Esophagus squamous epithelium (tissue), 4 donors: ENCODE data around the gene DOCK10.

Source experiments
- POLR2A ChIP-seq, 4 donors: fragments of 450-650 bp; IDR thresholded peaks; one replicate each; pipeline ENCODE4 v1.6.1; 2017; ENCODE audit warnings: antibody characterized with exemption in 4 of 4, mild to moderate bottlenecking in 4 of 4, moderate library complexity in 3 of 4
- TF ChIP-seq, protein P1 (sequence below), 6 experiments: fragments of 450-650 bp in 4 of 6; fragments of 200-600 bp in 2 of 6; sonication (generic) in 2 of 6; IDR thresholded peaks; one replicate each; pipeline ENCODE4 v1.5.1; 2016 to 2019; ENCODE audit warnings: antibody characterized with exemption in 6 of 6, mild to moderate bottlenecking in 4 of 6, moderate library complexity in 4 of 6

DNA sequence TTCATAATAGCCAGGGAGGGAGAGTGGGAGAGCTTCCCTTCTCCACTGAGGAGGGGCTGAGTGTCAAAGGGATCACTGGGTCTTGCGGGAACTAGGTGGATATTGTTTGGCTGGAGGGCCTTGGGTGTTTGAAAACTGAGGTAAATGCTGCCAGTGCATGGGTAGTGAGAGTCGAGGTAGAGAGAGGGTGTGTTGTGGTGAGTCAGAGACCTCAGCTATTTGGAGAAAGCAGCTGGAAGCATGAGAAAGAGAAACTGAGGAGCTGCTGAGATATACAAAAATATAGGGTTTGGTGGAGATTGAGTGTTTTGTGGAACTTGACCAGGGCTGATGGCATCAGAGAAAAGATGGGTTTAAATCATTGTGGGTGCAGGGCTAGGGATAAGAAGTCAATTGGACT is 199.1 kb downstream of the DOCK10 start:
- TF ChIP-seq, protein P1, sequence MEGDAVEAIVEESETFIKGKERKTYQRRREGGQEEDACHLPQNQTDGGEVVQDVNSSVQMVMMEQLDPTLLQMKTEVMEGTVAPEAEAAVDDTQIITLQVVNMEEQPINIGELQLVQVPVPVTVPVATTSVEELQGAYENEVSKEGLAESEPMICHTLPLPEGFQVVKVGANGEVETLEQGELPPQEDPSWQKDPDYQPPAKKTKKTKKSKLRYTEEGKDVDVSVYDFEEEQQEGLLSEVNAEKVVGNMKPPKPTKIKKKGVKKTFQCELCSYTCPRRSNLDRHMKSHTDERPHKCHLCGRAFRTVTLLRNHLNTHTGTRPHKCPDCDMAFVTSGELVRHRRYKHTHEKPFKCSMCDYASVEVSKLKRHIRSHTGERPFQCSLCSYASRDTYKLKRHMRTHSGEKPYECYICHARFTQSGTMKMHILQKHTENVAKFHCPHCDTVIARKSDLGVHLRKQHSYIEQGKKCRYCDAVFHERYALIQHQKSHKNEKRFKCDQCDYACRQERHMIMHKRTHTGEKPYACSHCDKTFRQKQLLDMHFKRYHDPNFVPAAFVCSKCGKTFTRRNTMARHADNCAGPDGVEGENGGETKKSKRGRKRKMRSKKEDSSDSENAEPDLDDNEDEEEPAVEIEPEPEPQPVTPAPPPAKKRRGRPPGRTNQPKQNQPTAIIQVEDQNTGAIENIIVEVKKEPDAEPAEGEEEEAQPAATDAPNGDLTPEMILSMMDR (IDR thresholded peaks at IDR 0.05): no peak
- no peak for TF ChIP-seq POLR2A (IDR thresholded peaks at IDR 0.05)
